ENCODE measurements around the gene ABCB10.

GRCh38 chr1:229563701-229564100 is 5.2 kb upstream of the ABCB10 start:
- TF ChIP-seq CTCF (IDR thresholded peaks at IDR 0.05; ENCODE audit: low read depth, low read length, poor library complexity, severe bottlenecking) (no peak), EZH2phosphoT487 (IDR thresholded peaks at IDR 0.05; ENCODE audit: borderline replicate concordance, low read length) (no peak)
